H1 (cell line): ENCODE data around the gene HBM. TPM values are rescaled to one million over a fixed set of nuclear protein-coding genes. Genes with fewer than 3 reads are reported as not detected.
"Not testable (repeated sequence)": the region's sequence is repeated elsewhere in the genome, so short reads cannot be mapped to it uniquely, and the experiment has no call there.

Experiments
- CTCF ChIA-PET: fragments of 300-600 bp; sonication (Branson Sonifier 250); formaldehyde crosslinking; loops from one replicate; lab custom pipeline; 2021; ENCODE audit not compliant: partially characterized antibody; lab: Charles Lee
- POLR2A ChIA-PET: fragments of 300-600 bp; sonication (Branson Sonifier 250); formaldehyde crosslinking; loops from one replicate; lab custom pipeline; 2021; ENCODE audit warnings: inconsistent platforms; ENCODE audit not compliant: partially characterized antibody; lab: Charles Lee
- DNase-seq, 2 experiments: peaks; one replicate each; pipeline versions ENCODE4 v3.0.0 to v3.0.0-alpha.2; 2010 to 2022; ENCODE audit warnings: low spot score in 2 of 2, low read depth in 1 of 2, mixed read lengths in 1 of 2
- FAIRE-seq: peaks from 2 replicates; lab custom pipeline; 2011; peaks lifted over from hg19 to GRCh38; lab: Jason Lieb, UNC
- H2AFZ ChIP-seq: 2 replicates; pipeline ENCODE4 v1.8.1; 2012; ENCODE audit warnings: low read length, inconsistent platforms
- H2AK5ac ChIP-seq: 2 replicates; pipeline ENCODE4 v1.6.1; 2013; ENCODE audit warnings: low read depth, low read length
- H2BK120ac ChIP-seq: replicated peaks from 2 replicates; pipeline ENCODE3; 2013; ENCODE audit warnings: low read depth, low read length, inconsistent platforms
- H2BK12ac ChIP-seq: 2 replicates; pipeline ENCODE4 v1.6.1; 2013; ENCODE audit warnings: low read depth, low read length
- H2BK15ac ChIP-seq: 2 replicates; pipeline ENCODE4 v1.6.1; 2013; ENCODE audit warnings: low read length
- H2BK20ac ChIP-seq: 2 replicates; pipeline ENCODE4 v1.6.1; 2013; ENCODE audit warnings: low read length
- H2BK5ac ChIP-seq: 2 replicates; pipeline ENCODE4 v1.6.1; 2013; ENCODE audit warnings: low read depth, low read length
- H3K14ac ChIP-seq: 2 replicates; pipeline ENCODE4 v1.6.1; 2013; ENCODE audit warnings: inconsistent platforms; ENCODE audit not compliant: insufficient read length
- H3K18ac ChIP-seq: 2 replicates; pipeline ENCODE4 v1.6.1; 2013; ENCODE audit warnings: low read length; ENCODE audit errors: extremely low read depth
- H3K23ac ChIP-seq: 2 replicates; pipeline ENCODE4 v1.6.1; 2013; ENCODE audit warnings: inconsistent platforms; ENCODE audit not compliant: insufficient read length
- H3K23me2 ChIP-seq: 2 replicates; pipeline ENCODE4 v1.6.1; 2013; ENCODE audit warnings: low read depth, low read length
- H3K27ac ChIP-seq: 2 replicates; pipeline ENCODE4 v1.6.1; 2011; ENCODE audit warnings: low read depth, low read length, inconsistent platforms
- H3K27me3 ChIP-seq, 4 experiments: replicated peaks in 1 of 4; 1 replicate in 1 of 4; 2 replicates in 3 of 4; pipeline versions ENCODE4 v1.6.1 to v1.8.1; 2011 to 2013; ENCODE audit warnings: low read length in 3 of 4, mild to moderate bottlenecking in 3 of 4, inconsistent platforms in 2 of 4, mixed read lengths in 2 of 4, moderate library complexity in 1 of 4; ENCODE audit not compliant: control insufficient read depth in 3 of 4, insufficient read depth in 3 of 4; ENCODE audit errors: extremely low read depth in 1 of 4
- H3K36me3 ChIP-seq, 4 experiments: 2 replicates each; pipeline versions ENCODE4 v1.6.1 to v1.8.1; 2011 to 2013; ENCODE audit warnings: mild to moderate bottlenecking in 4 of 4, low read length in 3 of 4, moderate library complexity in 2 of 4, control low read depth in 1 of 4, inconsistent platforms in 1 of 4; ENCODE audit not compliant: insufficient read depth in 4 of 4, control insufficient read depth in 2 of 4
- H3K4ac ChIP-seq: replicated peaks from 2 replicates; pipeline ENCODE3; 2013; ENCODE audit warnings: low read length, low read depth, mixed read lengths, inconsistent platforms; ENCODE audit not compliant: insufficient read length
- H3K4me1 ChIP-seq, 4 experiments: replicated peaks in 1 of 4; 1 replicate in 1 of 4; 2 replicates in 3 of 4; pipeline versions ENCODE4 v1.6.1 to v1.8.1; 2011 to 2013; ENCODE audit warnings: low read length in 3 of 4, inconsistent platforms in 2 of 4, mixed read lengths in 1 of 4; ENCODE audit not compliant: insufficient read depth in 4 of 4, control insufficient read depth in 3 of 4
- H3K4me2 ChIP-seq, 2 experiments: 2 replicates each; pipeline versions ENCODE4 v1.6.1 to v1.8.1; 2011 to 2013; ENCODE audit warnings: low read depth in 2 of 2, low read length in 2 of 2, control low read depth in 1 of 2, inconsistent platforms in 1 of 2, mild to moderate bottlenecking in 1 of 2; ENCODE audit not compliant: insufficient read depth in 1 of 2
- H3K4me3 ChIP-seq, 4 experiments: fragments of 200-600, 300-600 bp in 1 of 4; sonication (generic), shearing (Covaris generic), sonication (Bioruptor Twin) in 1 of 4; 2 replicates each; pipeline versions ENCODE4 v1.5.1 to v1.8.1; 2011 to 2016; ENCODE audit warnings: low read length in 4 of 4, low read depth in 3 of 4, control low read depth in 2 of 4, inconsistent platforms in 2 of 4, mild to moderate bottlenecking in 2 of 4, mixed read lengths in 1 of 4, moderate library complexity in 1 of 4; ENCODE audit not compliant: insufficient read depth in 2 of 4; ENCODE audit errors: extremely low read depth in 1 of 4
- H3K56ac ChIP-seq: replicated peaks from 2 replicates; pipeline ENCODE3; 2013; ENCODE audit warnings: low read depth, mild to moderate bottlenecking, mixed read lengths, low read length, inconsistent platforms; ENCODE audit not compliant: insufficient read length
- H3K79me1 ChIP-seq: 2 replicates; pipeline ENCODE4 v1.6.1; 2013; ENCODE audit warnings: low read depth, low read length, control low read depth
- H3K79me2 ChIP-seq, 2 experiments: 2 replicates each; pipeline versions ENCODE4 v1.6.1 to v1.8.1; 2012 to 2013; ENCODE audit warnings: low read length in 2 of 2, mild to moderate bottlenecking in 2 of 2, inconsistent platforms in 1 of 2; ENCODE audit not compliant: insufficient read depth in 2 of 2, control insufficient read depth in 1 of 2
- H3K9ac ChIP-seq, 4 experiments: replicated peaks in 1 of 4; 1 replicate in 1 of 4; 2 replicates in 3 of 4; pipeline versions ENCODE4 v1.6.1 to v1.8.1; 2011 to 2013; ENCODE audit warnings: low read depth in 3 of 4, low read length in 3 of 4, control low read depth in 2 of 4, mild to moderate bottlenecking in 2 of 4, moderate library complexity in 2 of 4, inconsistent platforms in 1 of 4; ENCODE audit errors: extremely low read depth in 1 of 4
- H3K9me3 ChIP-seq, 2 experiments: 2 replicates each; pipeline versions ENCODE4 v1.6.1 to v1.8.1; 2012 to 2013; ENCODE audit warnings: mild to moderate bottlenecking in 2 of 2, moderate library complexity in 2 of 2, control low read depth in 1 of 2, inconsistent platforms in 1 of 2, low read depth in 1 of 2, low read length in 1 of 2, mixed read lengths in 1 of 2; ENCODE audit not compliant: insufficient read depth in 2 of 2
- H4K20me1 ChIP-seq, 2 experiments: replicated peaks in 1 of 2; 2 replicates each; pipeline versions ENCODE3 to v1.8.1; 2011 to 2013; ENCODE audit warnings: inconsistent platforms in 2 of 2, low read length in 2 of 2, mild to moderate bottlenecking in 1 of 2; ENCODE audit not compliant: insufficient read depth in 2 of 2, control insufficient read depth in 1 of 2
- H4K5ac ChIP-seq: 2 replicates; pipeline ENCODE4 v1.6.1; 2013; ENCODE audit warnings: low read length, low read depth, mixed read lengths, inconsistent platforms; ENCODE audit not compliant: insufficient read length
- H4K8ac ChIP-seq: 2 replicates; pipeline ENCODE4 v1.8.0; 2013; ENCODE audit warnings: mild to moderate bottlenecking, moderate library complexity, low read length, inconsistent platforms; ENCODE audit not compliant: insufficient read depth; ENCODE audit errors: extremely low read depth
- H4K91ac ChIP-seq: replicated peaks from 2 replicates; pipeline ENCODE3; 2013; ENCODE audit warnings: low read length, mixed read lengths, inconsistent platforms; ENCODE audit not compliant: insufficient read length
- EZH2 ChIP-seq: fragments of 200-600 bp; sonication (generic); IDR thresholded peaks from 2 replicates; pipeline ENCODE4 v1.7.1; 2012; ENCODE audit warnings: low read depth, mild to moderate bottlenecking, moderate library complexity, low read length, inconsistent platforms; ENCODE audit not compliant: severe bottlenecking
- SUZ12 ChIP-seq: fragments of 200-600 bp; sonication (generic); IDR thresholded peaks from 2 replicates; pipeline ENCODE4 v1.6.1; 2012; ENCODE audit warnings: mild to moderate bottlenecking, inconsistent platforms, low read length, moderate library complexity, mixed read lengths
- WGBS, 2 experiments: shearing (Covaris generic) in 1 of 2; methylation state at CpG; one replicate each; pipeline versions ENCODE4 v1.1.6 to v1.1.7; 2013 to 2015; ENCODE audit warnings: low lambda C conversion rate in 2 of 2, mixed read lengths in 2 of 2, inconsistent platforms in 1 of 2, low coverage in 1 of 2, missing lambda C conversion rate in 1 of 2; ENCODE audit not compliant: insufficient replicate concordance in 2 of 2, insufficient coverage in 1 of 2, insufficient read length in 1 of 2; ENCODE audit errors: extremely low coverage in 1 of 2, missing lambda C conversion rate in 1 of 2; 5-methylcytosine and 5-hydroxymethylcytosine counted together
- polyA plus RNA-seq, 7 experiments: library from polyadenylated mRNA; depleted of rRNA in 3 of 7; stranded (reverse) in 5 of 7; unstranded in 2 of 7; fragments of >200 nt in 5 of 7; fragments of 200-250 nt in 2 of 7; gene quantifications; 1 replicate in 5 of 7; 2 replicates in 1 of 7; 4 replicates in 1 of 7; pipeline versions ENCODE4 v1.2.1 to v1.2.3, GENCODE V29; 2011 to 2013; ENCODE audit warnings: missing spikeins in 2 of 7, mixed read lengths in 2 of 7
- total RNA-seq: library from RNA; stranded (reverse); fragmentation: NEBNext Ultra II Directional; extraction: Animal tissue kit (Norgen Biotek cat#: 25700); gene quantifications from 2 replicates; pipeline ENCODE4 v1.2.1, GENCODE V29; 2021

HBM gene
- total and polyA plus RNA-seq, 2 of the 8 experiments (the other 6 are each of a cell fraction or from before 2014, with no cell fraction given): 0.88 TPM; not detected in 1

DNA sequence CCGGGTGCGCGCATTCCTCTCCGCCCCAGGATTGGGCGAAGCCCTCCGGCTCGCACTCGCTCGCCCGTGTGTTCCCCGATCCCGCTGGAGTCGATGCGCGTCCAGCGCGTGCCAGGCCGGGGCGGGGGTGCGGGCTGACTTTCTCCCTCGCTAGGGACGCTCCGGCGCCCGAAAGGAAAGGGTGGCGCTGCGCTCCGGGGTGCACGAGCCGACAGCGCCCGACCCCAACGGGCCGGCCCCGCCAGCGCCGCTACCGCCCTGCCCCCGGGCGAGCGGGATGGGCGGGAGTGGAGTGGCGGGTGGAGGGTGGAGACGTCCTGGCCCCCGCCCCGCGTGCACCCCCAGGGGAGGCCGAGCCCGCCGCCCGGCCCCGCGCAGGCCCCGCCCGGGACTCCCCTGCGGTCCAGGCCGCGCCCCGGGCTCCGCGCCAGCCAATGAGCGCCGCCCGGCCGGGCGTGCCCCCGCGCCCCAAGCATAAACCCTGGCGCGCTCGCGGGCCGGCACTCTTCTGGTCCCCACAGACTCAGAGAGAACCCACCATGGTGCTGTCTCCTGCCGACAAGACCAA lies 6.7 kb downstream of the HBM start, which contains the start of gene HBA2:
Gene HBA2, plus strand, starts transcription at position 503 of the 568 bp plus-strand sequence. Its CDS starts 37 bp downstream, at position 540.
- H2BK20ac ChIP-seq, H2BK15ac ChIP-seq, H3K14ac ChIP-seq, H2AFZ ChIP-seq, H2BK12ac ChIP-seq, H3K27ac ChIP-seq, H4K8ac ChIP-seq, FAIRE-seq, H2BK120ac ChIP-seq, H3K4me2 ChIP-seq, H3K9ac ChIP-seq, H3K23me2 ChIP-seq, H3K18ac ChIP-seq, H3K56ac ChIP-seq, DNase-seq, H3K79me1 ChIP-seq, H3K9me3 ChIP-seq, H3K36me3 ChIP-seq, H3K4ac ChIP-seq, H3K4me3 ChIP-seq, H4K91ac ChIP-seq, POLR2A ChIA-PET, H3K23ac ChIP-seq, H2AK5ac ChIP-seq, H4K5ac ChIP-seq, H2BK5ac ChIP-seq, H3K79me2 ChIP-seq: not testable (repeated sequence)
- TF ChIP-seq EZH2: peak; percentile 11
- TF ChIP-seq SUZ12: 0 out of 2 replicates have a peak, but pooled peaks have one; percentile 46
- H4K20me1 ChIP-seq: peaks cover 6 to 14% of the 10 kb centered on the region in 2 experiments
- CTCF ChIA-PET: interaction anchor here (1.5 to 2.9 kb wide), 2 partner anchors 8 to 65 kb away, joined by 4 to 9 read pairs; partner anchors contain the start of gene HBQ1
- peaks cover 0 to 14% (median 1%) of the 10 kb centered on the region in 4 experiments; a peak in 4 of 7 replicates for H3K4me1 ChIP-seq
- H3K27me3 ChIP-seq: peaks cover 49 to 83% (median 74%) of the 10 kb centered on the region in 4 experiments
- WGBS, 2 experiments: no CpG with 5 or more reads among the region's 74 CpGs
